Stimulated activated CD8-positive, alpha-beta memory T cell treated with anti-CD3 and anti-CD28 coated beads, Interleukin-2, amount 100 ng/mL, for 48 hours (primary cell): ENCODE results near the gene MAGEC1.
"Not testable (repeated sequence)": the region's sequence is repeated elsewhere in the genome, so short reads cannot be mapped to it uniquely, and the experiment has no call there.

ENCODE experiments used
- DNase-seq, 2 donors: peaks; one replicate each; pipeline ENCODE4 v3.0.0-alpha.2; 2020; ENCODE audit warnings: low read depth in 2 of 2

The MAGEC1 gene, protein sequence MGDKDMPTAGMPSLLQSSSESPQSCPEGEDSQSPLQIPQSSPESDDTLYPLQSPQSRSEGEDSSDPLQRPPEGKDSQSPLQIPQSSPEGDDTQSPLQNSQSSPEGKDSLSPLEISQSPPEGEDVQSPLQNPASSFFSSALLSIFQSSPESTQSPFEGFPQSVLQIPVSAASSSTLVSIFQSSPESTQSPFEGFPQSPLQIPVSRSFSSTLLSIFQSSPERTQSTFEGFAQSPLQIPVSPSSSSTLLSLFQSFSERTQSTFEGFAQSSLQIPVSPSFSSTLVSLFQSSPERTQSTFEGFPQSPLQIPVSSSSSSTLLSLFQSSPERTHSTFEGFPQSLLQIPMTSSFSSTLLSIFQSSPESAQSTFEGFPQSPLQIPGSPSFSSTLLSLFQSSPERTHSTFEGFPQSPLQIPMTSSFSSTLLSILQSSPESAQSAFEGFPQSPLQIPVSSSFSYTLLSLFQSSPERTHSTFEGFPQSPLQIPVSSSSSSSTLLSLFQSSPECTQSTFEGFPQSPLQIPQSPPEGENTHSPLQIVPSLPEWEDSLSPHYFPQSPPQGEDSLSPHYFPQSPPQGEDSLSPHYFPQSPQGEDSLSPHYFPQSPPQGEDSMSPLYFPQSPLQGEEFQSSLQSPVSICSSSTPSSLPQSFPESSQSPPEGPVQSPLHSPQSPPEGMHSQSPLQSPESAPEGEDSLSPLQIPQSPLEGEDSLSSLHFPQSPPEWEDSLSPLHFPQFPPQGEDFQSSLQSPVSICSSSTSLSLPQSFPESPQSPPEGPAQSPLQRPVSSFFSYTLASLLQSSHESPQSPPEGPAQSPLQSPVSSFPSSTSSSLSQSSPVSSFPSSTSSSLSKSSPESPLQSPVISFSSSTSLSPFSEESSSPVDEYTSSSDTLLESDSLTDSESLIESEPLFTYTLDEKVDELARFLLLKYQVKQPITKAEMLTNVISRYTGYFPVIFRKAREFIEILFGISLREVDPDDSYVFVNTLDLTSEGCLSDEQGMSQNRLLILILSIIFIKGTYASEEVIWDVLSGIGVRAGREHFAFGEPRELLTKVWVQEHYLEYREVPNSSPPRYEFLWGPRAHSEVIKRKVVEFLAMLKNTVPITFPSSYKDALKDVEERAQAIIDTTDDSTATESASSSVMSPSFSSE

DNA sequence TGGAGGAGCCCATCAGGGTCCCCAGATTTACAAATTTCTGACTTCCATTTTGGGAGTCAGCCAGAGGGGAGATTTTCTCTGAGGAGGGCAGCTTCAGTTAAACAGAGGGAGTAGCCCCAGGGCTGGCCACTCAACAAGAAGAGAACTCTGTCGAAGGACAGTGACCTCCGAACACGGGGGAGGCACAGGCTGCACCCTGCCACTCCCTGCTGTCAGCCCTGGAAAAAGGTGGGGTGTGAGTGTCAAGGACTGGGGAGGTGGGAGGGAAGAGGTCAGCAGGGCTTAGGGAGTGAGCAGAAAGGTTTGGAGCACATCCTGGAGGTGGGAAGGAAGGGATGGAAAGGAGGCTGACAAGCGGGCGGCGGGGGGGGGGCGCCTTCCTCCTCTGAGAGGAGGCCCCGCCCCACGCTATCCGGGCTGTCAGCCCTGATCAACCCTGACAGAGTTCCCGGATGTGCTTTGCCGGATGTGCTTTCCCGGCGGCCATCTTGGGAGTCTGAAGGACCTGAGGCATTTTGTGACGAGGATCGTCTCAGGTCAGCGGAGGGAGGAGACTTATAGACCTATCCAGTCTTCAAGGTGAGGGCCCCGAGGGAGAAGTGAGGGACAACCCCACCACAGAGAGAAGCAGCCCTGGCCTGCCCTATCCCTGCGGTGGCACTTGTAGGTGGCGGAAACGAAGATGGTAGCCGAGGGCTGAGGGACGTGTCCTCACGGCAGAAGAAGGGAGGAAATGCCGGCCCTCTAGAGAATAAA lies at the start of gene MAGEC1:
Gene MAGEC1, plus strand, starts transcription at position 495 of the 756 bp plus-strand sequence. CDS start 1,179 bp downstream, outside the sequence.
- no peak for DNase-seq

DNA sequence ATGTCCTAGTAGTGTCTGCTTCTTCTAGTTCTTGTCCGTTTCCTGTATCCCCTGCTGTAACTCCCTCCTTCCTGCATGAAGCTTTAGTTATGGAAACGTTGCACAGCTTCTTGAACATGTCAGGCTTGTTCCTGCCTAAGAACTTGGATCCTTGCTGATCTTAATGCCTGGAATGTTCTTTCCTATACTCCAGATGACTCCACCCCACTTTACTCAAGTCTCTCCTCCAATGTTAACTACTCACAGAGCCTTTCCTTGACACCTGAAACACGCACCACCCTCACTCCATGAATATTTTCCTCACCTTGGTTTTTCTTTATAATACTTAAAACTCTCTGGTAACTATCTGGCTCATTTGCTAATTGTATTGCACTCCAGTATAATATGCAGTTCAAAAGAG lies 46.2 kb upstream of the MAGEC1 start:
- no peak for DNase-seq

DNA sequence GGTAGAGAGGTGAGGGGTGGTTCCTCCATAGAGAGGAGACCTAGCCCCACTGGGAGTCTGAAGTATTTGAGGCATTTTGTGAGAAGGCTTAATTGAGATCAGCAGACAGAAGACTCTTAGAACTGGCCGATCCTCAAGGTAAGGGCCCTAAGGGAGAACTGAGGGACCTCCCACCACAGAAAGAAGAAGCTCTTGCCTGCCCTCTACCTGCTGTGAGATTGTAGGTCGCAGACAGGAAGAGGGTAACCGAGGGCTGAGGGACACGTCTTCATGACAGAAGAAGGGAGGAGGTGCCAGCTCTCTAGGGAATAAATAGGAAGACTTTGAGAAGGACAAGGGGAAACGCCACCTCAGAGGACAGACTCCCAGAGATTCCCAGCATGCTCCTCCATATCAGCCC lies 24.1 kb upstream of the MAGEC1 start:
- DNase-seq = no peak

DNA sequence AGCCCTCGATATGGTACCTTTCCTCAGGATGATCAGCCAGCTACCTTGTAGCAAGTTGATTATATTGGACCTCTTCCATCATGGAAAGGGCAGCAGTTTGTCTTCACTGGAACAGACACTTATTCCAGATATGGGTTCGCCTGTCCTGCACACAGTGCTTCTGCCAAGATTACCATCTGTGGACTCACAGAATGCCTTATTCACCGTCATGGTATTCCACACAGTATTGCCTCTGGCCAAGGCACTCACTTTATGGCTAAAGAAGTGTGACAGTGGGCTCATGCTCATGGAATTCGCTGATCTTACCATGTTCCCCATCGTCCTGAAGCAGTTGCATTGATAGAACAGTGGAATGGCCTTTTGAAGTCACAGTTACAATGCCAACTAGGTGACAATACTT lies 14.9 kb upstream of the MAGEC1 start:
- DNase-seq = not testable (repeated sequence)

DNA sequence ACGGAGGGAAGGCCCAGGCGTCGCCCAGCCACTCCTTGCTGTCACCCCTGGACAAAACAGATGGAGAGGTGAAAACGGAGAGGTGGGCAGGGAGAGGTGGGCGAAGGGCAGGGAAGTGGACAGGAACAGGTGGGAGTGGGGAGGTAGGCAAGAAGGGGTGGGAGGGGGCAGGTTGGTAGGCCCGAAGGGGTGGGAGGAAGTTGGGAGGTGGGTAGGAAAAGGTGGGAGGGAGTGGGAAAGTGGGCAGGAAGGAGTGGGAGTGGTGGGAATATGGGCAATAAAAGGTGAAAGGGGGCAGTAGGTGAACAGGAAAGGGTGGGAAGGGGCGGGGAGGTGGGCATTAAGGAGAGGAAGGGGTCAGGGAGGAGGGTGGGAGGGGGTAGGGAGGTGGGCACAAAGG lies 9.0 kb upstream of the MAGEC1 start:
- no peak for DNase-seq

DNA sequence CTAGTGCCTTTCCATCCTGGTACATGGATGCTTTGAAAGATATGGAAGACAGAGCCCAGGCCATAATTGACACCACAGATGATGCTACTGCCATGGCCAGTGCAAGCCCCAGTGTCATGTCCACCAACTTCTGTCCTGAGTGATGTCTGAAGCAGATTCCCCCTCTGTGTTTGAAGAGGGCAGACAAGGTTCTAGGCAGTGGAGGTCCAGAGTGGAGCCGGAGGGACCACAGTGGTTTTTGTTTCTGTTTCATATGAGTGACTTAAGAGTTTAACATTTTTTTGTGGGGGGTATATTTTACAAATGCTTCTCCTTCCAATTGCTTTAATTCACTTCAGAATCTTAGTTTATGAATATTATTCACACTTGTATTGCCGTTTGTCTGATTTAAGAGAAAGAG lies 6.0 kb upstream of the MAGEC1 start:
- DNase-seq = no peak

DNA sequence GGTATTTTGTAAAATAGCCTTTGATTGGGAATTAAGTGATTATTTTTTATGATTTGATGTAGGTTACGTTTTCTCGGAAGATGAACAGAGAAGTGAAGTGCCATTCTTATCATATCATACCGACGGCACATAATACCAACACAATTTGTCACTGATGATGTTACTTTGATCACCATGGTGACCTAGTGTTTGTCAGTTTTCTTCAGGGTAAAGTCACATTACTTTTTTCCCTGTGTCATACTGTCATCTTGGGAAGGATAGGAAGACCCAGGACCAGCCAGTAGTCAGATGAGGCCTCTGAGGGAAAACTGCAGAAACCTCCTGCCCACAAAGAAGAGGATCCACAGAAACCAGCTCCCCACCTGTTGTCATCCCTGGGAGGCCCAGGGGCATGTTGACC lies 1.3 kb upstream of the MAGEC1 start:
- DNase-seq = no peak

DNA sequence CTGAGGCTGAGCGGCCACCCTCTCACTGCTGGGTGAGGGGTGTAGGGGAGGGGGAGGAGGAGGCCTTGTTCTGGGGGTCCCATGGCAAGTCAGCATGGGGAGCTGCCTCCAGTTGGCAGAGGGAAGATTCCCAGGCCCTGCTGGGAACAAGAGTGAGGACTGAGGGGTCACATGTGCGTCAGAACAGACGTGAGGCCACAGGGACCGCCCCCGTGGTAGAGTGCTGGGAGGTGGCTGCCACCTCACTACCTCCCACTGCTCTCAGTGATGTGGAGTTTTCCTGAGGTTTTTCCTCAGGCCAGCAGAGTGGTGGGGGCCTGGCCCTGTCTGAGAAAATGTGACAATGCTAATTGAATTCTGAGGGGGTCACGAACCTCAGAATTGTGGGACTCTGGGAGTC lies 568 bp downstream of the MAGEC1 start:
- DNase-seq = no peak

DNA sequence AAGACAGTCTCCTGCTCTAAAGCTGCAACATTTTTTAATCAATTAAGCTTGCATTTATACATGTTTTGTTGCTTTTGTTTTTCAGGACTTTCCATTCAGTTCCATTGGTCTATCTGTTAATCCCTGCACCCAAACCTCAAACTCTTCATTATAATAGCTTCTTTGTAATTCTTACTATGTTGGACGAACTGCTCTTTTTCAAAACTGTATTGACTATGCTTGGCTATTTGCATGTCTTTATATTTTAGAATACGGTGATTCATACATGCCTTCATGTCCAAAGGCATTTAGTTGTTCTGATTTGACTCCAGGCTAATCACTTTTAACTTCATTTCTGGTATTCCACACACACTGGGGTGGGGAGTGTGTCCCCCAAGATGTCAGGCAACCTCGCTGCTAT lies 14.1 kb downstream of the MAGEC1 start:
- no peak for DNase-seq

DNA sequence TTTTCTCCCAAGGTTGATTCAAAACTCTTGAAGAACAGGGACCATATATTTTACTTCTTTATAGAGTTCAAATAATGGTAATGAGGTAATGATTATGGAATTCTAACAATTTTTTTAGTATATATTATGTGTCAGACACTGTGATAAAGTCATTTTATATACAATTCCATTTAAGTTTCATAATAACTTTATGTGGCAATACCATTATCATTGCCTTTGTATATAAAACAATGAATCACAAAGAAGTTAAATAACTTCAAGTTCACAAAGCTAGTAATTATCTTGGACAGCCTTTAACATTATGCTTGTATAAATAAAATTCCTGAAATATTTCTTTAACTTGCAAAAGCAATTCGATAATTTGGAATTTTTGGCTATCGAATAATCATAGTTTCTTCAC lies 20.6 kb downstream of the MAGEC1 start:
- no peak for DNase-seq

DNA sequence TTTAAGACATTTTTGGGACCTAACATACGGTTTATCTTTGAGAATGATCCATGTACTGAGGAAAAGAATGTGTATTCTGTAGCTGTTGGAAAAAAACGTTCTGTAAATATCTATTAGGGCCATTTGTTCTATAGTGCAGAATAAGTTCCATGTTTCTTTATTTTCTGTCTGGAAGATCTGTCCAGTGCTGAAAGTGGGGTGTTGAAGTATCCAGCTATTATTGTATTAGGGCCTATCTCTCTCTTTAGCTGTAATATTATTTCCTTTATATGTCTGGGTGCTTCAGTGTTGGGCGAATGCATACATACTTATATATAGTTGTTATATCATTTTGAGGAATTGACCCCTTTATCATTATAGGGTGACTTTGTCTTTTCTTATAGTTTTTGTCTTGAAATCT lies 24.7 kb downstream of the MAGEC1 start:
- no peak for DNase-seq

DNA sequence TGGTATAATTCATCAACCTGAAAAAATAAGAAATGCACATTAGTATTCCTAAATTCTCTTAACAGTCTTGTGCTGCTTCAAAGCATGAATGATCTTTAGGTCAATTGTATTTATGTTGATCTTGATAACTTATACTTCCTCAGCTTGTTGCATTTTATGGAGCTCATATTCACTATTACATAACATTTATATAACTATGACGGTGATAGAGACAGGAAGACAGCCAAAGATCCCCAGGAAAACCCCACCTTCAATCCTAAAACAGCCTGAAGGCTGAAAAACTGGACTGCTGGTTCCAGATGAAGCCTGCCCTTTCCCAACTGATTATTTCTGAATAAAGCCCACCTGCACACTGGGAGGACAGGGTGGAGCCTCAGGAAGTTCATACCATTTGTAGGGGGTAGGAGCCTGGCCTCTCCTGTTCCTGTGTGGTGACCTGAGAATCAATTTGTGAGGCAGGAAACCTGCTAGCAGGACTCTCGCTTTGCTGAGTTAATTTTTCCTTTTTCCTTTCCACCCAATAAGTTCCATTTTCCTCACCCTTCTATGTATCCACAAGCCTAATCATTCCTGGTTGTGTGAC lies 30.5 kb downstream of the MAGEC1 start:
- DNase-seq = no peak

DNA sequence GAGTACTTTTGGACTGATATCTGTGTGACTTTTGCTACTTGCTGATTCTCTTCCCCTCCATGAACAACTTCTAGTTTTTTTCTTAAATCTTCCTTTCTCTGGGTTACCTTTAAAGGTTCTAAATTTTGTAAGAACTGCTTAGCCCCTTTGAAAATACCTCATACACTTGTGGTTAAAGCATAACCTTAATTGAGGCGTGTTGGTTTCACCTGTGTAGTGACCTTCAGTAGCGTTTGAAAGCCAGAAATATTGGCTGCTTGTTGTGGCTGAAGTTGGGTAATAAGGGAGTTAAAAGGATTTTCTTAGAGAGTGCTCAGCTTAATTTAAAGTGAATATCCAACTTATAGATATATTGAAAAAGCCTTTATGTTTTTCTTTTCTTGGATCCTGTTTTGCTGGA lies 32.0 kb downstream of the MAGEC1 start:
- no peak for DNase-seq

DNA sequence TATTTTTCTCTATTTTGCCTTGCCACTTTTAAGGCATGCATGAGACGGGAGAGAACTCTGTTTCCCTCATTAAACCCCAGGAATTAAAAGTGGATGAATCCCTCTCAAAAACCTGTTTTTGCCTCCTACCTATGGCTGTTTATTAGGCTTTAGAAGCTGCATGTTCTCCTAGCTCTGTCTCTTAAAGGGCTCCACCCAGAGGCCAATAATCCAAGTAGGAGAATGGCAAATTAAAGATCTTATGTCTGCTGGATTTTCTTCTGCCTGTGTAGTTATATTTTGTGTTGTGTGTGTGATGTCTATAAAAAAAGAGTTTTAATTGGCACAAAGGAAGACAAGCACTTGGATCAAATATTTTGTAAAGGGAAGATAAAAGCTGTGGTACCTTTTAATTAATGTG lies 32.4 kb downstream of the MAGEC1 start:
- no peak for DNase-seq

DNA sequence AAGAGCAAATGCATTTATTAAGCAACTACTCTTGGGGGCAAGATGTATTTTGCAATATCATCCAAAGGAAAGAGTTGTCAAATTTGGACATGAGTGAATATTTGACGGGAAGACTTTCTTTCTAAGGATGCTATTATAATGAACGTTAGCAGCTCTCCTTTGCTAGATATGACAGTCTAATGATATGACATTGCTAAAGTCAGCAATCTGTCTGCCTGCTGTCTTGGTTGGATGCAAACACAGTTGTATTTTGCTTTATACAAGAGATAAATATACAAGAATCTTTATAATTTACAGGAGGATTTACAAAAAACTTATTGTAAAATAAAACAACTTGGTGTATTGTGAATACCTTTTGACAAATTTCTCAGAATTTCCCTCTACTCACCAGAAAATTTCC lies 37.5 kb downstream of the MAGEC1 start:
- no peak for DNase-seq

DNA sequence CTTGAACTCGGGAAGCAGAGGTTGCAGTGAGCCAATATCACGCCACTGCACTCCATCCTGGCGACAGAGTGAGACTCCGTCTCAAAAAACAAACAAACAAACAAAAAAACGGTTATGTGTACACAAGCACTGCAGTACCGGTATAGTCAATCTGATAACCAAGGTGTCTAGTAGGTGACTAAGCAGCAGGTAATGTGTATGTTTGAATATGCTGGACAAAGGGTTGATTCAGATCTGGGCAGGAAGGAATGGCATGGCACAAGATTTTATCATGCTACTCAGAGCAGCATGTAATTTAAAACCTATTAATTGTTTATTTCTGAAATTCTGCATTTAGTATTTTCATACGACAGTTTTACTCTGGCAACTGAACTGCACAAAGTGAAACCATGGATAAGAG lies 41.7 kb downstream of the MAGEC1 start:
- DNase-seq = no peak

DNA sequence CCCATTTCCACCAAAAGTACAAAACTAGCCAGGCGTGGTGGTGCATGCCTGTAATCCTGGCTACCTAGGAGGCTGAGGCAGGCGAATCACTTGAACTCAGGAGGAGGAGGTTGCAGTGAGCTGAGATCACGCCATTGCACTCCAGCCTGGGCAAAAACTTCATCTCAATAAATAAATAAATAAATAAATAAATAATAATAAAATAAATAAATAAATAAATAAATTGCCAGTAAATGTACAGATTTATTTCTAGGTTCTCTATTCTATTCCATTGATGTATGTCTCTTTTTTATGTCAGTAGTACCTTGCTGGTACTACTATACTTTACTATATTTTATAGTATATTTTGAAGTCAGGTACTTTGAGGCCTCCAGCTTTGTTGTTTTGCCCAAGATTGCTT lies 43.7 kb downstream of the MAGEC1 start:
- DNase-seq = no peak

DNA sequence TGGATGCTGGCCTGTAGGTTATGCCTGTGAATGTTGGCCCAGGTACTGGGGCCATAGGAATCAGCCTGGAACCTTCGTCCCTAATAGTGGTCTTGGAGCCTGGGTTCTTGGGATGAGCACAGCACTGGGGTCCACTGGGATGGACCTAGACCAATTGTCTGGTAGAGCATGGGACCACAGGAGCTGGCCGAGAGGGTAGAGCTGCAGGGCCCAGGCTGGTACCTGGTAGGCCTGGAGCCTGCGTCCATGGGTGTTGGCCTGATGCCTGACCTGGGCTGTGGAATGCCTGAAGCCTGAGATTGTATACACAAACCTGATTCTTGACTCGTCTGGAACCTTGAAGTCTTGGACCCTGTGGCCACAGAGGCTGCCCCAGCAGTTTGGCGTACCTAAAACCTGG lies 48.9 kb downstream of the MAGEC1 start:
- DNase-seq = no peak

DNA sequence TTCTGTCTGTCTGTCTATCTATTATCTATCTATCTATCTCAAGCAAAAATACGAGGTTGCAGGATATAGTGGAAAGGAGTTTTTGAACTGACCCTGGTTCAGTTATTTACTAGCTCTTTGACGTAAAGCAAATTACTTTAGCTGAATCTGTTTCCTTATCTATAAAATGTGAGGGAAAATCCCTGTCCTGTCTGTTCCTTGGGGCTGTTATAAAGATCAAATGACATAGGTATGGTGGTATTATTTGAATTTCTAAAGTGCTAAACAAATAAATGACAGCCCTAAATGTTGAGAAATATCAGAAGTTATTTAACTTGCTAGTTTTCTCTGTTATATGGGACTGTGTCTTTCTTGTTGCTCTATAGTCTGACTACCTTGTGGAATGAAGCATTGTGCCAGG lies 55.0 kb downstream of the MAGEC1 start:
- no peak for DNase-seq
